SIG-M5 treated with dmso at 0.1 percent for 504 hours (cell line): Measurements from ENCODE around the gene PARP14.
"Not testable (repeated sequence)": the region's sequence is repeated elsewhere in the genome, so short reads cannot be mapped to it uniquely, and the experiment has no call there.

ENCODE experiments used
- DNase-seq: peaks from one replicate; lab custom pipeline; 2025; ENCODE audit not compliant: unreplicated experiment; lab: John Stamatoyannopoulos, UW

Gene PARP14

DNA sequence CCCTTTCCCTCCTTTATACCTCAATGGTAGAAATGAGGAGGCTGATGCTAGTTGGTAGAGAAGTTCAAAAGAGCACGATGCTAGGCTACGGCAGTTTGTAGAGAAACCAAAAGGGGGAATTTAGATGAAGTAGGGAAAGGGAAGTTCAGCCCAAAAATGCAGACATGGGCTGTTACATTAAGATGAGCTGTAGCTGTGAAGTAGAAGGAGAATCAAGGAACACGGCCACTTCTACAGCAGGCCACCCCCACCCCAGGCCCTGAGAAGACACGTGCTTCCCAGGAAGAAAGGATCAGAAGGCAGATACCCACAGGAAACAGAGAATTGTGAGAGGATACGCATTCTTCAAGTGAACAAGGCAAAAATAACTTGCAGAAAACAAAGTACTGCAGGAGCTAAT is 2.1 kb upstream of the PARP14 start:
- peak; percentile 34 for DNase-seq

DNA sequence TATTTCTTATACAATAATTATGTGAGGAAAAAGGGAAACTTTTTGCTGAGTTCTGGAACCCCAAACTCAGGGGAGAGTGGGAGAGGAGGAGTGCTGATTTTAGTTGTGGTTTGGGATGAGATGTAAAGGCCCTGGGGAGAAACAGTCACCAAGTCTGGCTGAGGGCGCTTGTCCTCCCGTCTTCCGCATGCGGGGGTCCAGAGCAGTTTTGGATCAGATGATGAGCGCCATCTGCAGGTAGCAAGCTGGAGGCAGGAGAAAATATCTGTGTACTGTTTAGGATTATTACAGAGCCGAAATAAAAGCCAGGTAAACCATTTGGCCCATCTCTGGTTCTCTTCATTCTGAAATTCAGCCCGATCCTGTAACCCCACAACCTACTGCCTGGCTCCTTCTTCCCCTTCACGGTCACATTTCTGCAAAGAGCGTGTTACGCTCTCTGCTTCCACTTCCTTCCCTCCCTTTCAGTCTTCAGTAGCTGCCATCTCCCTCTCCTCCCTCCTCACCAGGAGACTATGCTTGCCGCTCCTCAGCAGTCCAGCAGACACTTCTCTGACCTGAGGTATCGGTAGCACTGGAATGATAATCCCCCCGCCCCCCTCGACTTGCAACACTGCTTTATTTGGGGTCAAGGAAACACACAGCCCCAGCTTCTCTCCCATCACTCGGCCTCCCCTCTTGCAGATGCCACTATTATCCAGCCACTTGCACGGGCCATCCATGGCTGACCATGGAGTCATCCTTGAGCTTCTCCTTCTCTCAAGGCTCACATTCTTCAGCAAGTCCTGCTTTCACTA is 1.4 kb upstream of the PARP14 start:
- DNase-seq: peak; percentile 82

DNA sequence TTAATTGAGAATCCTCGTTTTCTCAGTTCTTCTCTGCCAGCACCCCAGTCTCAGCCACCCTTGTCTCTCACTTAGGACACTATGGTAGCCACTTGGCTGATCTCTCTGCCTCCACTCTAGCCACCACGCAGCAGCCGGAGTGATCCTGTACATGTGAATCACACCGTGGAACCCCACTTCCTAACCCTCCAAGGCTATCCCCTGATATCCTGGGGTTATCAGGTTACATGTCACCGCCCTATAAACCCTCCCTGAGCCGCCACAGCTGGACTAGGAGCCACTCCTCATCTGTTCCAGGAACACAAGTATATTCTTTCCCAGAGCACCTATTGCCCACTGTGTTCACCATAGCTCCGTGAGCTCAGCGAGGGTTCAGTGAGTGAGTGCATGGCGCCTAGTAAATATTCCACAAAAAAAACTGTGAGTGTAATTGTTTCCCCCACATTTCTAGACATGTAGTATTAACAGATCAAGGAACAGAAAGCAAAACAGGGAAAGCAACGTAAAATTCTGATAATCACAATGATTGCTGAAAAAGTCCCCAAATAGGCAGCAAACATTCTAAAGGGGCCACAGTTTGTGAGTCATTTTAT is 661 bp upstream of the PARP14 start:
- DNase-seq: no peak

DNA sequence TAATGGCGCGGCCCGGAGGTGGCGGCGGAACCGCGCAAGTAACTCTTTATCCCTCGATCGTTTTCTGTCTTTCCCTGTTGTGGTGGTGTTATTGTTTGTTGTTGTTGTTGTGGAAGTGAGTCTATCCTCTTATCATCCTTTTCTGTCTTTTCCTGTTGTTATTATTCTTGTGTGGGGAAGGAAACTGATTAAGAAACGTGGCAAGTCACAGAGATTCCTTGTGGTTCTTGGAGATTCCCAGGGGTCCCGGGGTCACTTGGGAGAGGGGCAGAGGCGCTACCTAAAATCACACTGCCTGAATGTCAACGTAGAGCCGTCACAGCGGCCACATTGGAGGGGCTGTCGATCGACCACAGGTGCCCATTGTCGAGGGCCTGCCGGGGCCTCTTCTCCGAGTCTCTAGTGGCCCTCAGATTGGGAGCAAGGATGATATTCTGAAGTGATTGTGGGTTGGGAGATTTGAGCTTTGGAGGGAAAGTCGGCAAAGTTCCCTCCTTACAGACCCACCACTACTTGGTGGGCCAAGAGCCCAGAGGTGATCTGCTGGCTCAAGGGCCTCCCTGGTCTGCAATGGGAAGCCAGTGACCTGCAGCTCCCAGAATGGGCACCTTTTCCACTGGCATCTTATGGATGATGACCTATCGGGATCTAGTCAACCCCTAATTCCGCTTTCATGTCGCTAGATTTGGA is 790 bp downstream of the PARP14 start:
- DNase-seq: no peak

DNA sequence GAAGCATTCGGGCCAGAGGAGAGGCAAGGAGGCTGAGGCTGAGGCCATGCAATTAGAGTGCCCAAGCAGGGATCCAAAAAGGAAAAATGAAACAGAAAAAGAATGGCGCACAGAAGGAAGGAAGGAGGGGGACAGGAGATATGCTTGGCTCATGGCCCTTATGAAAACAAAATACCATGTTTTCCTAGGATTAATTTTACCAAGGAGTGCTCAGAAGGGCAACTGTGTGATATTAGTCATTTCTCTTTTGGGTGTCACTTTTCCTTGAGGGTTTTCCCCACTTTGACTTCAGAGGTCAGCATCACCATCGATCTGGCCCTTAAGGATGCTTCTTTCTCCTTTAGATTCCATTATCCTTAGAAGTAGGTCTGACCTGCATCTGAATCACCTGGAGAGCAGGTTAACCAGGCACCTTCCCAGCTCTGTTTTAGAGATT is 1.4 kb downstream of the PARP14 start:
- DNase-seq: no peak

DNA sequence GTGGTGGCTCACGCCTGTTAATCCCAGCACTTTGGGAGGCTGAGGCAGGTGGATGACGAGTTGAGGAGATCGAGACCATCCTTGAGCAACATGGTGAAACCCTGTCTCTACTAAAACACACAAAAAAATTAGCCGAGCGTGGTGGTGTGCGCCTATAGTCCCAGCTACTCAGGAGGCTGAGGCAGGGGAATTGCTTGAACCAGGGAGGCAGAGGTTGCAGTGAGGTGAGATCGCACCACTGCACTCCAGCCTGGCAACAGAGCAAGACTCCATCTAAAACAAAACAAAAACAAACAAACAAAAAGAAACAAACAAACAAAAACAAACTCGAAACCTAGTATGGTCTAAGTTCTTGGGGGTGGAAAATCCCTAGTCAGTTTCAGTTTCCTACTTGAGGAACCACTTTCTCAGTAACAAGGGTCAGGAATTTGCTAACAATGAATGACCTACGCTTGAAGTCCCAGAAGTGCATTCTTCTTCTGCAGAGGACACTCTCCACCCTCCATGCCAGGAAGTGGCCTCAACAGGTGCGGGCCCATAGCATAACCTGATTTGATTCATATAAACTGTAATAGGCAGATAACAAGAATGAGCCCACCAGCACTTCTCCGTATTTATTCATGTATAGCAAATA is 2.3 kb downstream of the PARP14 start:
- DNase-seq: not testable (repeated sequence)

DNA sequence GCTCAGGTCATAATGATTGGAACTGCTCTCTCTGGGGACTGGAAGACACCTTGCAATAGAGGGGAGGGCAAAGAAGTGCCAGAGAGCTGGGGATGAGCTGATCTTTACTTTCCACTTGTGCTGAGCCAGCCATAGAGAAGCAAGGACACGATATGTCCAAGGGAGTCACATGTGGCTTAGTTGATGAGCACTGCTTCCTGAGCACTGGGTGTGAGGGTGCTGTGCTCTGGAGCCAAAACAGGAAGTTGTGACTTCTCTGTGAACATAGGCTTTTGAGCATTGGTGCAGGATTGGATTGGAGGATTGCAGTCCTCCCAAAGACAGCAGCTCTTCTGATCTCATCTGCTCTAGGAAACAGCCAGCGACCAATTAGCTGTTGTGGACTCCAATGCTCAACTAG is 6.7 kb downstream of the PARP14 start:
- DNase-seq: no peak

DNA sequence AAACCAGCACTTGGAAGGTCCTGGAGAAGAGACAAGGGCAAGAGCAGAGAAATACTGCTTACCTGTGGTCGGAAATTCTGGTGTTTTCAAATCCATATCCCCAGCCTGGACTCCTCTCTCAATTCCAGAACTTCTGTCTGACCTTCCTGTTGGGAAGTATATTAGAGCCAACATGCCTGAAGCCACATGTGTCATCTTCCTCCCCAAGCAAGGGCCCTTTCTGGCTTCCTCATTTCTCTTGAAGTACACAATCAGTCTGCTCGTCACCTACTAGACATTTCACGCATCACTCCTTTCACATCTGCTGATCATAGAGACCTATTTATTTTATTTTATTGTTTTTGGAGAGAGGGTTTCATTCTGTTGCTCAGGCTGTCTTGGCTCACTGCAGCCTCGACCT is 8.4 kb downstream of the PARP14 start:
- DNase-seq: no peak

DNA sequence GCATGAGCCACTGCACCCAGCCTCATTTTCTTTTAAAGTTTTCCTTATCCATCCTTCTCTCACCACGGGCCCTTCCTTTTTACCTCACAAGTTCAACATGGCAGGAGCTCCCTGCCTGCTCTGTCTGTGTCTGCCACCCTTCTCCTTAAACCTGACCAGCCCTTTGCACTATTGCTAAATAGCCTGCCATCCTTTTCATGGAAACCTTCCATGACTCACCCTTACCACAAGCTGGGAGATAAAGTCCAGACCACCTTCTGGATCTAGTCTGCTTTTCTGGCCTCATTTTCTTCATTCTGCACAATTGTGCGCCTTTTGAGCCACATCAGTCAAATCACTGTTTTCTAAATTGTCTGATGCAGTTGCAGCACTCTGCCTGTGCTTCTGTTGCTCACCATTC is 8.9 kb downstream of the PARP14 start:
- DNase-seq: no peak

DNA sequence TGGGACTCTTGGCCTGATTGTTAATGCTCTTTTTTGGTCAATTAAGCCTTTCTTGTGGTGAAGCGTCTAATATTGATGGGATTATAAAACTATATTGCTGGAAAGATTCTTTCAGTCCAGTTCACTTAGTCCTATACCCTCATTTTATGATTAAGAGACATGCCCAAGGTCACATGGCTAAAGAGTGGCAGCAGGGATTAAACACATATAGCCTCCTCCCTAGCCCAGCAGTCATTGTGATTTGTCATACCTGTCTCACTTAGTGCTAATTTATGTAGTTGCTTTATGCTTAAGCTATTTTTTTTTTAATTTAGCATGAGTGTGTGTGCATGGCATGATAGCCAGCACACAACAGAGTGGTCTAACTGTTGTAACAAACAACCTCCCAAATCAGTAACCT is 9.5 kb downstream of the PARP14 start:
- DNase-seq: no peak

DNA sequence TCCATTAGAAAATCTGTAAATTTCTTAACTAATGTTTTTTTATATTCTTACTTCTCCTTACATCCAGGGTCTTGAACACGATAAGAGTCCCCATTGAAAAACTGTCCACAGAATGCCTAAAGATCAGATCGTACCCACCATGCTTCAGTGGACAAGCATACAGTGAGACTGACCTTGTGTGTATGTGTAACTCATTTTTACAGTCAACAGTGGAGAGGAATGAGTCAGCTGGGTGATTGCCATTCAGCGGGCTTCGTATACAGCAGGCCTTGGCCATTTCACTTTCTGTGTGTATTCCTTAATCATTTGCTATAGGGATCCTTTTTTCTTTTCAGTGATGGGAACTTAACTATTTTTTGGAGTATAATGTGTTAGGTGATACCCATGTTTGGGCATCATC is 10.6 kb downstream of the PARP14 start:
- DNase-seq: no peak

DNA sequence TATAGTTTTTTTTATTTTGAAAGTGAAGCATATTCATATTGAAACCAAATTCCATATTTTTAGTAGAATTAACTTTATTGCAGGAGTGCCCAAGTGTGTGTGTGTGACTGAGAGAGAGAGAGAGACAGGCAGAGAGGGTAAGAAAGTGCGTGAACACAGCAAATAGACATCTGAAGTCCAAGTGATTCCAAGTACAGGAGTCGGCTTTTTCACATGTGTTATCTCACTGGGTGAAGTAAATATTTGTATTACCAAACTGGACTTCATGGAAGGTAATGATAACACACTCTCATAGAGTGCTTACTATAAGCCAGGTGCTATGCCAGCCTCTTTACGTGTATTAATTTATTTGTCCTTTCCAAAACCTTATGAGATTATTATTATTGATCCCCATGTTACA is 12.0 kb downstream of the PARP14 start:
- DNase-seq: no peak

DNA sequence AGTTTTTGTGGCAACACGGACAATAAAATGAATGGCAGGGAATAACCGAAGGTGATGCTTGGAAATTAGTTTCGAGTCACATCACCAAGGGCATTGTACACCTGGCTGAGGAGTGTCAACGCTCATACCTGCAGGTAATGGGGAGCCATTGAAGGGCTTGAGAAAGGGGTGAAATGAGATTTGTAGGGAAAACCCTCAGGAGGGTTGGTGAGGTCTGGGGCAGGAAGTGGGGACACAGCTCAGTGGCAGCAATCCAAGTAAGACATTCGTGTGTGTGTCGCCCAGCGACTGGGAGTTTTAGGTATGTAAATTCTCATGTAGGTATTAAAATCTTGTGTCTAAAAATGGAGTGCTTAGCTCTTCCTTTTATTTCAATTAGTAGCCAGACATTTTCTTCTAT is 14.3 kb downstream of the PARP14 start:
- DNase-seq: no peak

DNA sequence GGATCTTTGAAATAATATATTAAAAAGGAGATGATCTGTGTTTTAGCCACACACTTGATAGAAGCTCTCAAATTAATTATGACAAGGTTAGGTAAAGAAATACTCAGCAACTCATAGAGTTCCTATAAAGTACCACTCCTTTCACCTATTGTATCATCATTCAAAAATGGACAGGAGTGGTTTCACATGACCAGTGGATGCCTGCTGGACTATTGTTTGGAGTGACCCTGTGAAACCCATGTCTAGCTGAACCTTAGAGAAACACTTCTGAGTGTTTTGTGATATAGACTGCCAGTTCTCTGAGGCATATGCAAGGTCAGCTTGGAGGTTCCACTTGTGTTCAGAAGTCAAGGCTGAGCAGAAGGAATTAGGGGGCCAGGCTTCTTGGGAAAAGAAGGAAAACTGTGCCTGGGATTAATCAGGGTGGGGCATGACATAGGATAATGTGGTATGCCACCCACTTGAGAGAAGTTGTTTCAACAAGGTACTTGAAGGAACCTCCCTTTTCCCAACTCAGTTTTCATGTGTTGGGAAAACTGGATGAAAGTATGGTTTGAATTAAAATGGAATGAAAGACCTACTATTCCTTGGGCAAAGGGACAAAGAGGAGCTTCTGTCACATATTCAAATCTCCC is 15.4 kb downstream of the PARP14 start:
- no peak for DNase-seq

DNA sequence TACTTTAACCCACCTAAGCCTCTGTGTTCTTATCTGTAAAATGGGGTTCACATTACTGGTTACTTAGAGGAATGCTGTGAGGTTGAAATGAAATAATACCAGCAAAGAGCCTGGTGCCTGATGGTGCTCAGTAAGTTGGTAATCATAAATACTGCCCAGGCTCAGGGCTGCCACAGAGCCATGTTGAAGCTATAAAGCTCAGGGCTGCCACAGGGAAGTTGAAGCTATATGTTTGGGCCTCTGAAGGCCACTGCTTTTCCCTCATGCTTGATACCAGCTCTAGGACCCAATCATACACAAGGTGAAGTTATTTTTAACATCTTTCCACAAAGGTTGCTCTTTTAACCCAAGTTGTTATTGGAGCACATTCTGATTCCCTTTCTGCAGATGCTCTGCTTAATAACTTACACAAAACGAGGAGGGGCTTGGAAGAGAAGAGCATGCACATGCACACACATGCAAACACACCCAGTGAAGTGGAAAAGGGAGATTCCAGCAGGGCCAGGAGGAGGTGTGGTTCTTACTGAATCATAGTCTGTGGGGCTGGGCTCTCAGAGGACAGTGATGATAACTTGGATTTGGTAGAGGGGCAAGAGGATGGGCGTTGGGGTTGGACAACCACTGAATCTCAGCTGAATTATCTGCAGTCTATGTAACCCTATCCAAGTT is 17.4 kb downstream of the PARP14 start:
- DNase-seq: no peak

DNA sequence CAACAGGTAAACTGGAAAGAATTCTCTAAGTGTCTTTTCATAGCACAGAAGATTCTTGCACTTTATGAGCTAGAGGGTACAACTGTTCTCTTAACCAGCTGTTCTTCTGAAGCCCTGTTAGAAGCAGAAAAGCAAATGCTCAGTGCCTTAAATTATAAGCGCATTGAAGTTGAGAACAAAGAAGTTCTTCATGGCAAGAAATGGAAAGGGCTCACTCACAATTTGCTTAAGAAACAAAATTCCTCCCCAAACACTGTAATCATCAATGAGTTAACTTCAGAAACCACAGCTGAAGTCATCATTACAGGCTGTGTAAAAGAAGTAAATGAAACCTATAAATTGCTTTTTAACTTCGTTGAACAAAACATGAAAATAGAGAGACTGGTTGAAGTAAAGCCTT is 19.6 kb downstream of the PARP14 start:
- DNase-seq: no peak

DNA sequence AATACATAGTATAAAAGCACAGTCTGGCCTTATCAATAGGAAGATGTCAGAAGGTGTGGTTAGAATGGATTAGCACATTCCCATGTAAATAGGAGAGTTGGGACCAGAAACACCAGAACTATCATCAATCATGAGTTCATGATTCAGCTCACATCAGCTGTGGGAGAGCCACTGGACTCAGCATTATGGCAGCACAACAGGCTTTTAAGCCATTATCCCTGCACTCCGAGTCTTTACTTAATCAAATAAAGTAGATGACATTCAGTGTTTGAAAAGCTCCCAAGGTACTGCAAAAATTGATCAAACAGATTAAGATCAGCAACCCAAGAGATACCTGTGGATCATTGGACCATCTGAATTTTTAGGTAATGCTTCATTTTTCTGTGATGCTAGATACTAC is 24.7 kb downstream of the PARP14 start:
- no peak for DNase-seq

DNA sequence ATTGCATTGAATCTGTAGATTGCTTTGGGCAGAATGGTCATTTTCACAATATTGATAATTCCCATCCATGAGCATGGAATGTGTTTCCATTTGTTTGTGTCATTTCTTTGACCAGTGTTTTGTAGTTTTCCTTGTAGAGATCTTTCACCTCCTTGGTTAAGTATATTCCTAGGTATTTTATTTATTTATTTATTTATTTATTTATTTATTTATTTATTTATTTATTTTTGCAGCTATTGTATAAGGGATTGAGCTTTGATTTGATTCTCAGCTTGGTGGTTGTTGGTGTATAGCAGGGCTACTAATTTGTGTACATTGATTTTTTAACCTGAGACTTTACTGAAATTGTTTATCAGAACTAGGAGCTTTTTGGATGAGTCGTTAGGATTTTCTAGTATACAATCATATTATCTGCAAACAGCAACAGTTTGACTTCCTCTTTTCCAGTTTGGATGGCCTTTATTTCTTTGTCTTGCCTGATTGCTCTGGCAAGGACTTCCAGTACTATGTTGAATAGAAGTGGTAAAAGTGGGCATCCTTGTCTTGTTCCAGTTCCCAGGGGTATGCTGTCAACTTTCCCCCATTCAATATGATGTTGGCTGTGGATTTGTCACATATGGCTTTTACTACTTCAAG is 30.1 kb downstream of the PARP14 start:
- DNase-seq: peak; percentile 2

DNA sequence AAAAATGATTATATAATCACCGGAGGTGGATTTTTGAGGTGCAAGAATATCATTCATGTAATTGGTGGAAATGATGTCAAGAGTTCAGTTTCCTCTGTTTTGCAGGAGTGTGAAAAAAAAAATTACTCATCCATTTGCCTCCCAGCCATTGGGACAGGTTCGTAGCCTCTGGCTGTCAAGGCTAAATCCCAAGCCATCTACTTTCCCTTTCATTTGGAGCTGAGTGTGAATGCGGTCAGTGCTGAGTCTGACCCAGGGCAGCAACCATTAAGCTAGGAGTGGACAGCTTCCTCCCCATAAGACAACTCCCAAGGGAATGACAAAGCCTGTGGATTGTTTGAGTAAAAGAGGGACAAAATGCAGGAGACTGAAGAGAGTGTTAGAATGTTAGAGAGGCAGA is 33.6 kb downstream of the PARP14 start:
- DNase-seq: no peak

DNA sequence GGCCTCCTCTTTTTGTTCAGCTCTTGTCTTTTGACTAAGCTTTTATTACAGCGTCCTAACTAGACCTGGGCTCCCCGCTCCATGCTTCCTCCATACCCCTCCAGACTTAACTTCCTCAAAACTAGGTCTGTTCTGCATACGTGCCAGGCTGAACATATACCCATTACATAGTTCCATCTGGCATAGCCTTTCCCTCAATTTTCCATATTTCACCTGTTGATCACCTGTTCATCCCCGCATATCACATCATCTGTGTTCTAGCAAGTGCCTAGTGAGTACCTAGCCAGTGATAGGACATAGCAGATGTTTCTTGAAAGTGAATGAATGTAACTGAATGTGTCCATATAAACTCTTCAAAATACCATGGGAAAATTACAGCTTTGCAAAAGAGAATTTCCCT is 36.0 kb downstream of the PARP14 start:
- peak; percentile 1 for DNase-seq
